Spleen (tissue), 11 donors: Measurements from ENCODE around the gene FAM81B. TPM values are rescaled to one million over a fixed set of nuclear protein-coding genes. Genes with fewer than 3 reads are reported as not detected.

Experiments
- DNase-seq: peaks from one replicate; pipeline ENCODE4 v3.0.0-alpha.2; 2020
- H3K27ac ChIP-seq, 8 donors: fragments of 200-600 bp; sonication (generic) in 7 of 8; 1 replicate in 4 of 8; 2 replicates in 4 of 8; pipeline versions ENCODE4 v1.5.0 to v1.8.0; 2016 to 2021; ENCODE audit warnings: inconsistent platforms in 4 of 8, mild to moderate bottlenecking in 4 of 8, moderate library complexity in 1 of 8
- H3K27me3 ChIP-seq, 7 donors: fragments of 200-600 bp; sonication (generic) in 6 of 7; replicated peaks in 1 of 7; 1 replicate in 4 of 7; 2 replicates in 3 of 7; pipeline versions ENCODE4 v1.5.0 to v1.8.0; 2016 to 2021; ENCODE audit warnings: inconsistent platforms in 3 of 7, mild to moderate bottlenecking in 1 of 7
- H3K36me3 ChIP-seq, 6 donors: fragments of 200-600 bp; sonication (generic) in 5 of 6; 1 replicate in 4 of 6; 2 replicates in 2 of 6; pipeline versions ENCODE4 v1.5.0 to v1.8.0; 2016 to 2021; ENCODE audit warnings: inconsistent platforms in 2 of 6
- H3K4me1 ChIP-seq, 6 donors: fragments of 200-600 bp; sonication (generic) in 5 of 6; 1 replicate in 3 of 6; 2 replicates in 3 of 6; pipeline versions ENCODE4 v1.5.0 to v1.8.0; 2016 to 2021; ENCODE audit warnings: inconsistent platforms in 3 of 6
- H3K4me3 ChIP-seq, 8 donors: fragments of 200-600 bp; sonication (generic) in 7 of 8; 1 replicate in 4 of 8; 2 replicates in 4 of 8; pipeline versions ENCODE4 v1.5.0 to v1.8.0; 2016 to 2021; ENCODE audit warnings: inconsistent platforms in 4 of 8, mild to moderate bottlenecking in 4 of 8, moderate library complexity in 2 of 8
- H3K9me3 ChIP-seq, 8 donors: fragments of 200-600 bp; sonication (generic) in 7 of 8; 1 replicate in 4 of 8; 2 replicates in 4 of 8; pipeline versions ENCODE4 v1.5.0 to v1.8.0; 2016 to 2021; ENCODE audit warnings: inconsistent platforms in 4 of 8
- CTCF ChIP-seq, 11 experiments: fragments of 200-600 bp in 7 of 11; fragments of 450-650 bp in 4 of 11; sonication (generic) in 4 of 11; IDR thresholded peaks in 8 of 11; conservative IDR thresholded peaks in 3 of 11; 1 replicate in 7 of 11; 2 replicates in 4 of 11; pipeline versions ENCODE4 v1.4.0 to v1.8.0; 2016 to 2021; ENCODE audit warnings: antibody characterized with exemption in 11 of 11, inconsistent platforms in 4 of 11, mild to moderate bottlenecking in 1 of 11
- POLR2A ChIP-seq, 3 donors: fragments of 450-650 bp; IDR thresholded peaks; one replicate each; pipeline ENCODE4 v1.5.1; 2017; ENCODE audit warnings: antibody characterized with exemption in 3 of 3, mild to moderate bottlenecking in 1 of 3
- POLR2AphosphoS5 ChIP-seq, 3 donors: sonication (generic); formaldehyde crosslinking; IDR thresholded peaks; one replicate each; pipeline ENCODE4 v1.5.1; 2017; ENCODE audit warnings: antibody characterized with exemption in 3 of 3
- intact Hi-C: fragments of 100-400 bp; cut with DNase I; formaldehyde crosslinking; loops from one replicate; pipeline ENCODE4 v1.15.0; 2023; ENCODE audit warnings: low total_unique reads
- polyA plus RNA-seq, 3 donors: library from polyadenylated mRNA; stranded (reverse); fragments of 200-250 nt; gene quantifications; one replicate each; pipeline ENCODE4 v1.2.1, GENCODE V29; 2013
- total RNA-seq, 7 donors: library from RNA; depleted of rRNA in 3 of 7; stranded (reverse); fragments of >200 nt in 3 of 7; fragmentation: NEBNext Ultra II Directional in 4 of 7; extraction: Animal tissue kit (Norgen Biotek cat#: 25700) in 4 of 7; gene quantifications; one replicate each; pipeline versions ENCODE4 v1.1.0 to v1.2.1, GENCODE V29; 2016 to 2021
- donor health status: healthy with polysubstance abuse.
- donor health status: DM: no; HTN: no; CAD: no; lungs with moderate emphysema.
- donor health status: DM: no; HTN: no; CAD: no.
- donor health status: Bipolar disorder and iron deficiency.
- donor health status: healthy.
- donor health status: DM: no; HTN: no; CAD: no.
- donor health status: DM: yes; HTN: yes; CAD: no.

Gene FAM81B
- total and polyA plus RNA-seq, 10 donors: 0.13 to 0.61 TPM; not detected in 8

- H3K4me3 ChIP-seq: no peak overlapping the region
- peaks cover 0 to 42% (median 38%) of the 10 kb centered on the region in 8 donors for H3K9me3 ChIP-seq
- H3K27me3 ChIP-seq: no peaks in the 10 kb centered on the region
- peaks cover 9 to 100% (median 86%) of the 10 kb centered on the region in 6 donors for H3K36me3 ChIP-seq
- intact Hi-C loops: no loop called here
- no peaks in the 10 kb centered on the region for H3K4me1 ChIP-seq
- TF ChIP-seq CTCF (IDR thresholded peaks at IDR 0.05 in 8 of 11, conservative IDR thresholded peaks at IDR 0.05 in 3 of 11) (no peak), POLR2AphosphoS5 (IDR thresholded peaks at IDR 0.05) (no peak), POLR2A (IDR thresholded peaks at IDR 0.05) (no peak)
- H3K27ac ChIP-seq: no peak overlapping the region
- no peak for DNase-seq
Observed at GRCh38 chr5:95487880-95488279, 96.7 kb downstream of the FAM81B start.

Other genes starting within 250 kb of the FAM81B start
- gene MCTP1, start 106.3 kb upstream of the FAM81B start, total RNA-seq: 10 to 100 TPM; 22.1 to 57.2 (median 39.3) TPM
- gene MCTP1, start 106.3 kb upstream of the FAM81B start, polyA plus RNA-seq: 1 to 10 TPM; 1.2 to 4.6 (median 1.8) TPM
- 10 to 100 TPM; 52.8 to 92.0 (median 79.4) TPM for gene SKIC3, start 163.6 kb downstream of the FAM81B start, total RNA-seq
- gene SKIC3, start 163.6 kb downstream of the FAM81B start, polyA plus RNA-seq: 10 to 100 TPM; 18.6 to 18.9 (median 18.6) TPM
- 1 to 10 TPM; 1.9 to 7.9 (median 3.5) TPM for gene ARSK, start 163.7 kb downstream of the FAM81B start, total RNA-seq
- gene ARSK, start 163.7 kb downstream of the FAM81B start, polyA plus RNA-seq: 1 to 10 TPM; 1.6 to 3.2 (median 2.2) TPM
- under 1 TPM in 5 of 7 donors, not detected in 2; 0.23 to 0.83 (median 0.38) TPM for gene GPR150, start 228.7 kb downstream of the FAM81B start, total RNA-seq
- 1 to 10 TPM in 1 of 3 donors, under 1 TPM in 2; 0.70 to 1.1 (median 0.83) TPM for gene GPR150, start 228.7 kb downstream of the FAM81B start, polyA plus RNA-seq